A549 (cell line): ENCODE data around the gene ICAM5. TPM values are rescaled to one million over a fixed set of nuclear protein-coding genes. Genes with fewer than 3 reads are reported as not detected.

ENCODE experiments used
- ATAC-seq, 2 experiments: fragments of 200-7000 bp in 1 of 2; fragments of >200 bp in 1 of 2; cut with Nextera tagmentation in 1 of 2; cut with Tn5 transposase in 1 of 2; 3 replicates each; pipeline versions ENCODE4 v1.8.0 to v1.9.1; 2018 to 2020; ENCODE audit warnings: mild to moderate bottlenecking in 1 of 2, moderate library complexity in 1 of 2
- CTCF ChIA-PET: fragments of 300-600 bp; sonication (Branson Sonifier 250); formaldehyde crosslinking; extraction: SDS; loops from one replicate; lab custom pipeline; 2021; ENCODE audit warnings: antibody characterized with exemption, inconsistent platforms; lab: Yijun Ruan, JAX
- POLR2A ChIA-PET: fragments of 350-600 bp; formaldehyde crosslinking; extraction: SDS; loops from one replicate; lab custom pipeline; 2021; ENCODE audit warnings: antibody characterized with exemption, inconsistent platforms; lab: Yijun Ruan, JAX
- DNase-seq, 2 experiments: peaks; one replicate each; pipeline versions ENCODE4 v3.0.0 to v3.0.0-alpha.2; 2011 to 2016; ENCODE audit warnings: low read depth in 1 of 2, low spot score in 1 of 2
- FAIRE-seq: peaks from 2 replicates; lab custom pipeline; 2011; peaks lifted over from hg19 to GRCh38; lab: Jason Lieb, UNC
- H3K27ac ChIP-seq, 2 experiments: fragments of >200 bp; sonication (Bioruptor Twin); formaldehyde crosslinking; 3 replicates each; pipeline ENCODE4 v1.5.1; 2016 to 2017
- H3K4me1 ChIP-seq: fragments of >200 bp; sonication (Bioruptor Twin); formaldehyde crosslinking; 3 replicates; pipeline ENCODE4 v1.6.1; 2016
- H3K4me2 ChIP-seq: fragments of >200 bp; sonication (Bioruptor Twin); formaldehyde crosslinking; 3 replicates; pipeline ENCODE4 v1.6.1; 2016
- H3K4me3 ChIP-seq: fragments of >200 bp; sonication (Bioruptor Twin); formaldehyde crosslinking; 3 replicates; pipeline ENCODE4 v1.5.1; 2016
- H3K9me3 ChIP-seq: fragments of >200 bp; sonication (Bioruptor Twin); formaldehyde crosslinking; 3 replicates; pipeline ENCODE4 v1.6.1; 2016
- CBX2 ChIP-seq: fragments of 200-600 bp; sonication (generic); IDR thresholded peaks from 2 replicates; pipeline ENCODE4 v1.6.1; 2016; ENCODE audit warnings: low read depth, mild to moderate bottlenecking, borderline replicate concordance
- CBX8 ChIP-seq: fragments of 200-600 bp; sonication (generic); IDR thresholded peaks from 2 replicates; pipeline ENCODE4 v1.6.1; 2016
- E2F6 ChIP-seq: IDR thresholded peaks from 2 replicates; pipeline ENCODE4 v1.6.1; 2012; ENCODE audit warnings: low read depth, borderline replicate concordance
- EHMT2 ChIP-seq: fragments of 200-600 bp; sonication (generic); IDR thresholded peaks from 2 replicates; pipeline ENCODE4 v1.6.1; 2016; ENCODE audit warnings: antibody characterized with exemption, low read depth, mild to moderate bottlenecking, moderate library complexity
- EP300 ChIP-seq, 2 experiments: fragments of >200 bp; sonication (Bioruptor Twin); formaldehyde crosslinking; IDR thresholded peaks; 2 replicates in 1 of 2; 3 replicates in 1 of 2; pipeline ENCODE4 v1.6.1; 2016 to 2017
- FOSL2 ChIP-seq, 2 experiments: fragments of 450-650 bp in 1 of 2; fragments of >200 bp in 1 of 2; sonication (Bioruptor Twin) in 1 of 2; formaldehyde crosslinking; IDR thresholded peaks; 2 replicates each; pipeline versions ENCODE4 v1.5.0 to v1.6.1; 2016 to 2020; ENCODE audit warnings: mild to moderate bottlenecking in 1 of 2, moderate library complexity in 1 of 2
- HEYL ChIP-seq: fragments of 250-450 bp; sonication (Bioruptor Pico); IDR thresholded peaks from 2 replicates; pipeline ENCODE4 v1.8.0; 2021; ENCODE audit warnings: mild to moderate bottlenecking, moderate library complexity
- HOXB5 ChIP-seq: fragments of 250-450 bp; sonication (Bioruptor Pico); IDR thresholded peaks from 2 replicates; pipeline ENCODE4 v1.5.0; 2020; ENCODE audit warnings: mild to moderate bottlenecking, moderate library complexity
- JUN ChIP-seq, 2 experiments: fragments of >200 bp; sonication (Bioruptor Twin); formaldehyde crosslinking; IDR thresholded peaks; 2 replicates in 1 of 2; 3 replicates in 1 of 2; pipeline ENCODE4 v1.6.1; 2016 to 2017
- JUNB ChIP-seq: fragments of >200 bp; sonication (Bioruptor Twin); formaldehyde crosslinking; IDR thresholded peaks from 2 replicates; pipeline ENCODE4 v1.6.1; 2016
- NFE2L2 ChIP-seq: fragments of 150-350 bp; conservative IDR thresholded peaks from 2 replicates; pipeline ENCODE4 v1.6.1; 2014; ENCODE audit warnings: low read length
- PBX3 ChIP-seq: IDR thresholded peaks from 2 replicates; pipeline ENCODE4 v1.6.1; 2012
- RAD21 ChIP-seq, 2 experiments: fragments of >200 bp in 1 of 2; sonication (Bioruptor Twin) in 1 of 2; formaldehyde crosslinking in 1 of 2; IDR thresholded peaks in 1 of 2; conservative IDR thresholded peaks in 1 of 2; 2 replicates in 1 of 2; 3 replicates in 1 of 2; pipeline ENCODE4 v1.6.1; 2012 to 2018; ENCODE audit warnings: inconsistent platforms in 1 of 2
- REST ChIP-seq: fragments of 200-600 bp; sonication (generic); IDR thresholded peaks from 2 replicates; pipeline ENCODE4 v1.6.1; 2016; ENCODE audit warnings: antibody characterized with exemption, mild to moderate bottlenecking, moderate library complexity
- RNF2 ChIP-seq: fragments of 200-600 bp; sonication (generic); IDR thresholded peaks from 2 replicates; pipeline ENCODE4 v1.6.1; 2016; ENCODE audit warnings: low read depth, mild to moderate bottlenecking, antibody characterized with exemption, moderate library complexity, borderline replicate concordance
- SMC3 ChIP-seq: fragments of >200 bp; sonication (Bioruptor Twin); formaldehyde crosslinking; IDR thresholded peaks from 3 replicates; pipeline ENCODE4 v1.6.1; 2018; ENCODE audit warnings: inconsistent platforms
- USF2 ChIP-seq: fragments of 450-650 bp; IDR thresholded peaks from 2 replicates; pipeline ENCODE4 v1.6.1; 2014; ENCODE audit warnings: antibody characterized with exemption
- WGBS: methylation state at CpG from one replicate; pipeline ENCODE4 v1.1.6; 2017; ENCODE audit errors: missing lambda C conversion rate; 5-methylcytosine and 5-hydroxymethylcytosine counted together
- polyA plus RNA-seq, 4 experiments: library from polyadenylated mRNA; depleted of rRNA in 3 of 4; stranded (reverse); fragments of >200 nt; fragmentation: RNase III in 1 of 4; extraction: RNeasy Plus Mini Kit Qiagen cat#74134 plus additional on column Dnase treatment in 1 of 4; gene quantifications; 2 replicates in 3 of 4; 3 replicates in 1 of 4; pipeline ENCODE4 v1.2.3, GENCODE V29; 2011 to 2017

The ICAM5 gene
- polyA plus RNA-seq, 2 of the 4 experiments (the other 2 are of a cell fraction): 0.35 to 0.77 TPM

GRCh38 chr19:10292789-10293636 lies 3.3 kb downstream of the ICAM5 start:
- Histone ChIP-seq H3K9me3 (no peaks in the 10 kb centered on the region), H3K27ac (no peak overlapping the region), H3K4me2 (peak overlapping the region; percentile 97; the same call in 1 of the 3 replicates), H3K4me3 (no peak overlapping the region)
- no peak for DNase-seq
- 91% methylated on average over 55 of the region's 56 CpGs for WGBS
- CTCF ChIA-PET: interaction anchor here (0.8 to 1.3 kb wide), 3 partner anchors 24 to 98 kb away, joined by 3 to 5 read pairs (median 3); no protein-coding TSS in a partner anchor
- no peak for FAIRE-seq
- POLR2A ChIA-PET: no interaction called here
- no peak for TF ChIP-seq RNF2
- TF ChIP-seq HEYL (CRISPR knock-in tag): no peak
- no peak for TF ChIP-seq JUNB
- no peak for TF ChIP-seq REST
- no peak for TF ChIP-seq FOSL2 (IDR thresholded peaks at IDR 0.05)
- no peak for TF ChIP-seq FOSL2 (CRISPR knock-in tag; IDR thresholded peaks at IDR 0.05)
- TF ChIP-seq EHMT2: no peak
- no peak for TF ChIP-seq JUN (IDR thresholded peaks at IDR 0.05)
- TF ChIP-seq, all 56 proteins: peak for 0
- no peak for ATAC-seq
- peaks cover 16% of the 10 kb centered on the region for H3K4me1 ChIP-seq

- TF ChIP-seq HOXB5 (CRISPR knock-in tag) (no peak), RAD21 (conservative IDR thresholded peaks at IDR 0.05 in 1 of 2, IDR thresholded peaks at IDR 0.05 in 1 of 2) (no peak), PBX3 (no peak), USF2 (no peak), JUN (IDR thresholded peaks at IDR 0.05) (no peak)
- TF ChIP-seq, all 56 proteins: peak for 0
- DNase-seq (no peak), ATAC-seq (no peak), FAIRE-seq (no peak)
- Histone ChIP-seq H3K4me1 (peaks cover 16% of the 10 kb centered on the region), H3K4me2 (no peak overlapping the region), H3K4me3 (no peak overlapping the region), H3K9me3 (no peaks in the 10 kb centered on the region), H3K27ac (no peak overlapping the region)
- ChIA-PET POLR2A (interaction anchor here (0.5 kb wide), 1 partner anchor 134 kb away, joined by 4 read pairs; no protein-coding TSS in a partner anchor), CTCF (interaction anchor here (0.8 to 1.3 kb wide), 3 partner anchors 24 to 97 kb away, joined by 3 to 5 read pairs (median 3); no protein-coding TSS in a partner anchor)
- 94% methylated on average over 35 of the region's 49 CpGs for WGBS
Observed at GRCh38 chr19:10293637-10294367, 4.0 kb downstream of the ICAM5 start.

GRCh38 chr19:10294368-10294697 lies 4.6 kb downstream of the ICAM5 start:
- Histone ChIP-seq H3K27ac (no peak overlapping the region), H3K4me3 (no peak overlapping the region), H3K4me2 (no peak overlapping the region), H3K4me1 (peaks cover 16% of the 10 kb centered on the region), H3K9me3 (no peaks in the 10 kb centered on the region)
- POLR2A ChIA-PET: interaction anchor here (0.5 kb wide), 1 partner anchor 133 kb away, joined by 4 read pairs; no protein-coding TSS in a partner anchor
- WGBS: 96% methylated on average over 14 of the region's 25 CpGs
- DNase-seq: no peak
- no peak for FAIRE-seq
- ATAC-seq: no peak
- CTCF ChIA-PET: interaction anchor here (1.1 to 1.3 kb wide), 2 partner anchors 25 to 94 kb away, joined by 3 to 5 read pairs; no protein-coding TSS in a partner anchor
- TF ChIP-seq JUN (IDR thresholded peaks at IDR 0.05) (no peak), CBX2 (no peak), NFE2L2 (no peak), EHMT2 (no peak), REST (no peak), SMC3 (no peak), CBX8 (no peak), E2F6 (no peak), EP300 (IDR thresholded peaks at IDR 0.05) (no peak), USF2 (no peak)
